ENCODE data around the gene TLK1. TPM values are rescaled to one million over a fixed set of nuclear protein-coding genes. Genes with fewer than 3 reads are reported as not detected.
"Not testable (repeated sequence)": the region's sequence is repeated elsewhere in the genome, so short reads cannot be mapped to it uniquely, and the experiment has no call there.

TLK1 gene
- polyA plus RNA-seq, 1 of the 3 experiments (the other 2 are of a cell fraction): 4.8 TPM

DNA sequence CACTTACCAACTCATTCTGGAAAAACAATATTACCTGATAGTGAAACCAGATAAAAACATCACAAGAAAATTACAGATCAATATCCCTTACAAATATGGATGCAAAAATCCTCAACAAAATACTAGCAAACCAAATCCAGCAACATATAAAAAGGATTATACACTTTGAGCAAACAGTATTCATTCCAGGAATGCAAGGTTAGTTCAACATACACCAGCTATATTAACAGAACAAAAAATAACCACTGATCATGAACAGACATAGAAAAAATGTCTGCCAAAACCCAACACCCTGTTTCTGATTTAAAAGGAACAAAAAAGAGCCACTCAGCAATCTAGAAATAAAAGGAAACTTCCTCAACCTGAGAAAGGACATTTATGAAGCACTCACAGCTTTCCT, 62.1 kb downstream of the TLK1 start:
- Histone ChIP-seq H3K4me3 (ENCODE audit: low read depth in 2 of 2, low read length in 1 of 2) (no peak overlapping the region), H2AFZ (ENCODE audit: low read depth) (no peak overlapping the region), H3K27ac (ENCODE audit: low read depth in 2 of 2, low read length in 1 of 2) (no peak overlapping the region), H4K20me1 (ENCODE audit: insufficient read depth) (0 out of 2 replicates have a peak, but pooled peaks cover 2% of the 10 kb centered on the region), H3K79me2 (ENCODE audit: insufficient read depth) (peaks cover 96% of the 10 kb centered on the region), H3F3A (replicated peaks; ENCODE audit: insufficient read depth) (peaks cover 12% of the 10 kb centered on the region), H3K27me3 (ENCODE audit: insufficient read depth) (no peaks in the 10 kb centered on the region), H3K36me3 (replicated peaks in 1 of 2; ENCODE audit: control insufficient read depth in 1 of 2, insufficient read depth in 2 of 2, low read length in 1 of 2) (peaks cover 0 to 32% of the 10 kb centered on the region in 2 experiments), H3K4me2 (no peak overlapping the region), H3K9me3 (peaks cover 19% of the 10 kb centered on the region), H3K4me1 (ENCODE audit: control insufficient read depth in 1 of 2, insufficient read depth in 2 of 2, low read depth in 1 of 2, low read length in 1 of 2) (no peaks in the 10 kb centered on the region), H3K9ac (no peak overlapping the region), H3K9me2 (no peaks in the 10 kb centered on the region)
- ChIA-PET CTCF (interaction anchor here (0.7 kb wide), 1 partner anchor 26 kb away, joined by 3 read pairs; no protein-coding TSS in a partner anchor), POLR2A (no interaction called here)
- DNase-seq: no peak
- no peak for TF ChIP-seq NRF1 (IDR thresholded peaks at IDR 0.05; ENCODE audit: low read depth, low read length)
- TF ChIP-seq YY1 (IDR thresholded peaks at IDR 0.05; ENCODE audit: low read depth): no peak
- no peak for TF ChIP-seq FOSL2 (IDR thresholded peaks at IDR 0.05; ENCODE audit: borderline replicate concordance, low read depth)
- TF ChIP-seq POLR2AphosphoS5 (IDR thresholded peaks at IDR 0.05; ENCODE audit: low read depth, low read length): no peak
- no peak for TF ChIP-seq RCOR1 (IDR thresholded peaks at IDR 0.05; ENCODE audit: low read length)
- TF ChIP-seq CTCF (IDR thresholded peaks at IDR 0.05): no peak

DNA sequence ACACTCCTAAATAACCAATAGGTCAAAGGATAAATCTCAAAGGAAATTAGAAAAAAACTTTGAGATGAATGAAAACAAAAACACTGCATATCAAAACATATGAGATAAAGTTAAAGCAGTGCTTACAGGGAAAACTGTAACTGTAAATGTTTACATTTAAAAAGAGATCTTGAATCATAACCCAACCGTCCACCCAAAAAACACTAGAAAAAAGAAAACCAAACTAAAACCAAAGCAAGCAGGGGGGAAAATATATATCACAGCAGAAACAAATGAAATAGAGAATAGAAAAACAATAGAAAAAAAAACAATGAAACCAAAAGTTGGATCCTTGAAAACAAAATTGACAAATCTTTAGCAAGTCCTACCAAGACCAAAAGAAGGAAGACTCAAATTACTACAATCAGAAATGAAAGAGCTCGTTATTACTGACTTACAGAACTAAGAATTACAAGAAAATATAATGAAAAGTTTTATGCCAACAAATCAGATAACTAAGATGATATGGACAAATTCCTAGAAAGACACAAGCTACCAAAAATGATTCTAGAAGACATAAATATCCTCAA, 65.6 kb downstream of the TLK1 start:
- Histone ChIP-seq H3K79me2 (ENCODE audit: insufficient read depth) (peaks cover 96% of the 10 kb centered on the region), H3K4me3 (ENCODE audit: low read depth in 2 of 2, low read length in 1 of 2) (no peak overlapping the region), H3K9ac (no peak overlapping the region), H3F3A (replicated peaks; ENCODE audit: insufficient read depth) (peaks cover 8% of the 10 kb centered on the region), H2AFZ (ENCODE audit: low read depth) (no peak overlapping the region), H3K9me2 (no peaks in the 10 kb centered on the region), H3K9me3 (peaks cover 19% of the 10 kb centered on the region), H3K4me2 (no peak overlapping the region), H3K27me3 (ENCODE audit: insufficient read depth) (no peaks in the 10 kb centered on the region), H3K36me3 (replicated peaks in 1 of 2; ENCODE audit: control insufficient read depth in 1 of 2, insufficient read depth in 2 of 2, low read length in 1 of 2) (peaks cover 0 to 25% of the 10 kb centered on the region in 2 experiments), H3K27ac (ENCODE audit: low read depth in 2 of 2, low read length in 1 of 2) (no peak overlapping the region), H3K4me1 (ENCODE audit: control insufficient read depth in 1 of 2, insufficient read depth in 2 of 2, low read depth in 1 of 2, low read length in 1 of 2) (no peaks in the 10 kb centered on the region), H4K20me1 (ENCODE audit: insufficient read depth) (peaks cover 2% of the 10 kb centered on the region; the same call in 1 of the 2 replicates)
- no peak for TF ChIP-seq RAD21 (IDR thresholded peaks at IDR 0.05; ENCODE audit: low read length)
- TF ChIP-seq GABPA (IDR thresholded peaks at IDR 0.05; ENCODE audit: low read depth): no peak
- TF ChIP-seq FOXJ3 (CRISPR knock-in tag; IDR thresholded peaks at IDR 0.05): no peak
- no peak for TF ChIP-seq TEAD4 (IDR thresholded peaks at IDR 0.05; ENCODE audit: borderline replicate concordance, insufficient read depth)
- ChIA-PET CTCF (interaction anchor here (1.4 kb wide), 1 partner anchor 9 kb away, joined by 6 read pairs; no protein-coding TSS in a partner anchor), POLR2A (no interaction called here)
- WGBS (ENCODE audit: low lambda C conversion rate): 94% methylated on average over 2 of the region's 2 CpGs
- DNase-seq: no peak

DNA sequence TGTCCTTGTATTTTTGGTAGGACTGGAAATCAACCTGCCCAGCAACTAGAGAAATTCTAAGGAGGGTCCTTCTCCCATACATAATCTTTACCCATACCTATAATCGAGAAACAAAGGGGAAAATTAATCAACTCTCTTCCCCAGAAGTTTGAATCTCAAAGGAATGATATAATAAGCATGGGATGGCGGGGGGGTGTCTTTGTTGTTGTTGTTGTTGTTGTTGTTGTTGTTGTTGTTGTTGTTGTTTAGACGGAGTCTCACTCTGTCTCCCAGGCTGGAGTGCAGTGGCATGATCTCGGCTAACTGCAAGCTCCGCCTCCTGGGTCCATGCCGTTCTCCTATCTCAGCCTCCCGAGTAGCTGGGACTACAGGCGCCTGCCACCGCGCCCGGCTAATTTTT, 69.2 kb downstream of the TLK1 start:
- POLR2A ChIA-PET; DNase-seq; H3K9me2 ChIP-seq; CTCF ChIA-PET; H3F3A ChIP-seq (replicated peaks; ENCODE audit: insufficient read depth); H3K27me3 ChIP-seq (ENCODE audit: insufficient read depth); H3K9me3 ChIP-seq; H3K4me2 ChIP-seq; H4K20me1 ChIP-seq (ENCODE audit: insufficient read depth); H3K4me3 ChIP-seq (ENCODE audit: low read depth in 2 of 2, low read length in 1 of 2); H2AFZ ChIP-seq (ENCODE audit: low read depth); H3K36me3 ChIP-seq (replicated peaks in 1 of 2; ENCODE audit: control insufficient read depth in 1 of 2, insufficient read depth in 2 of 2, low read length in 1 of 2); H3K4me1 ChIP-seq (ENCODE audit: control insufficient read depth in 1 of 2, insufficient read depth in 2 of 2, low read depth in 1 of 2, low read length in 1 of 2); H3K9ac ChIP-seq; H3K27ac ChIP-seq (ENCODE audit: low read depth in 2 of 2, low read length in 1 of 2): not testable (repeated sequence)
- H3K79me2 ChIP-seq (ENCODE audit: insufficient read depth): peaks cover 87% of the 10 kb centered on the region
- 97% methylated on average over 10 of the region's 11 CpGs for WGBS (ENCODE audit: low lambda C conversion rate)
